Esophagus squamous epithelium (tissue), 5 donors: ENCODE results near the gene SLC38A6. TPM values are rescaled to one million over a fixed set of nuclear protein-coding genes. Genes with fewer than 3 reads are reported as not detected.

ENCODE experiments used
- DNase-seq: peaks from one replicate; lab custom pipeline; 2025; lab: John Stamatoyannopoulos, UW
- H3K27ac ChIP-seq, 4 donors: fragments of 200-600 bp; sonication (generic); one replicate each; pipeline ENCODE4 v1.5.1; 2016 to 2019; ENCODE audit warnings: mild to moderate bottlenecking in 1 of 4
- H3K27me3 ChIP-seq, 4 donors: fragments of 200-600 bp; sonication (generic); 1 replicate in 3 of 4; 2 replicates in 1 of 4; pipeline versions ENCODE4 v1.5.1 to v1.6.0; 2017 to 2021; ENCODE audit warnings: antibody characterized with exemption in 1 of 4
- H3K36me3 ChIP-seq, 3 donors: fragments of 200-600 bp; sonication (generic); one replicate each; pipeline ENCODE4 v1.5.1; 2016 to 2019
- H3K4me1 ChIP-seq, 3 donors: fragments of 200-600 bp; sonication (generic); one replicate each; pipeline ENCODE4 v1.5.1; 2017 to 2019
- H3K4me3 ChIP-seq, 4 donors: fragments of 200-600 bp; sonication (generic); 1 replicate in 3 of 4; 2 replicates in 1 of 4; pipeline ENCODE4 v1.5.1; 2016 to 2019; ENCODE audit warnings: mild to moderate bottlenecking in 2 of 4, moderate library complexity in 1 of 4
- H3K9me3 ChIP-seq, 3 donors: fragments of 200-600 bp; sonication (generic); one replicate each; pipeline ENCODE4 v1.5.1; 2016 to 2019
- CTCF ChIP-seq, 6 experiments: fragments of 450-650 bp in 4 of 6; fragments of 200-600 bp in 2 of 6; sonication (generic) in 2 of 6; IDR thresholded peaks; one replicate each; pipeline ENCODE4 v1.5.1; 2016 to 2019; ENCODE audit warnings: antibody characterized with exemption in 6 of 6, mild to moderate bottlenecking in 4 of 6, moderate library complexity in 4 of 6
- POLR2A ChIP-seq, 4 donors: fragments of 450-650 bp; IDR thresholded peaks; one replicate each; pipeline ENCODE4 v1.6.1; 2017; ENCODE audit warnings: antibody characterized with exemption in 4 of 4, mild to moderate bottlenecking in 4 of 4, moderate library complexity in 3 of 4
- WGBS, 2 donors: methylation state at CpG; one replicate each; pipeline ENCODE4 v1.1.5; 2018; 5-methylcytosine and 5-hydroxymethylcytosine counted together
- intact Hi-C: fragments of 100-400 bp; cut with DNase I; formaldehyde crosslinking; loops from one replicate; pipeline ENCODE4 v1.15.0; 2022
- total RNA-seq, 4 donors: library from RNA; depleted of rRNA; stranded (reverse); fragments of >200 nt; gene quantifications; one replicate each; pipeline ENCODE4 v1.1.0, GENCODE V29; 2016
- donor health status: DM: yes; HTN: yes; CAD: no.

Gene SLC38A6
- total RNA-seq, 4 donors from 2014 or later = 2.5 to 14.1 (median 8.1) TPM

- Histone ChIP-seq H3K36me3 (peaks cover 0 to 4% (median 0%) of the 10 kb centered on the region in 3 donors), H3K4me3 (no peak overlapping the region), H3K27ac (no peak overlapping the region), H3K9me3 (no peaks in the 10 kb centered on the region), H3K27me3 (no peaks in the 10 kb centered on the region), H3K4me1 (no peaks in the 10 kb centered on the region)
- TF ChIP-seq POLR2A (IDR thresholded peaks at IDR 0.05) (no peak), CTCF (IDR thresholded peaks at IDR 0.05) (no peak)
- no peak for DNase-seq
- 78 to 89% methylated on average over 1 of the region's 1 CpG for WGBS, 2 donors
- intact Hi-C loops = no loop called here
Measured at GRCh38 chr14:61019537-61019936, 38.5 kb downstream of the SLC38A6 start.

GRCh38 chr14:61025251-61026223, 44.5 kb downstream of the SLC38A6 start:
- intact Hi-C loops = loop anchor here (10.0 kb wide), 1 partner anchor 401 kb away; no protein-coding TSS in a partner anchor
- TF ChIP-seq CTCF (IDR thresholded peaks at IDR 0.05) (peak; percentile 69 to 91 (median 82)), POLR2A (IDR thresholded peaks at IDR 0.05) (no peak)
- no peaks in the 10 kb centered on the region for H3K4me1 ChIP-seq
- H3K27ac ChIP-seq = no peak overlapping the region
- no peaks in the 10 kb centered on the region for H3K27me3 ChIP-seq
- H3K36me3 ChIP-seq = no peaks in the 10 kb centered on the region
- WGBS, 2 donors = 47 to 49% methylated on average over 7 of the region's 7 CpGs
- no peaks in the 10 kb centered on the region for H3K9me3 ChIP-seq
- no peak for DNase-seq
- no peak overlapping the region for H3K4me3 ChIP-seq

GRCh38 chr14:61026526-61026925, 45.5 kb downstream of the SLC38A6 start:
- TF ChIP-seq CTCF (IDR thresholded peaks at IDR 0.05) (no peak), POLR2A (IDR thresholded peaks at IDR 0.05) (no peak)
- 68 to 81% methylated on average over 2 of the region's 2 CpGs for WGBS, 2 donors
- Histone ChIP-seq H3K4me1 (no peaks in the 10 kb centered on the region), H3K9me3 (no peaks in the 10 kb centered on the region), H3K27ac (no peak overlapping the region), H3K27me3 (no peaks in the 10 kb centered on the region), H3K36me3 (no peaks in the 10 kb centered on the region), H3K4me3 (no peak overlapping the region)
- no peak for DNase-seq
- intact Hi-C loops = loop anchor here (10.0 kb wide), 1 partner anchor 402 kb away; no protein-coding TSS in a partner anchor

- Histone ChIP-seq H3K4me1 (no peaks in the 10 kb centered on the region), H3K27ac (no peak overlapping the region), H3K27me3 (no peaks in the 10 kb centered on the region), H3K9me3 (no peaks in the 10 kb centered on the region), H3K36me3 (no peaks in the 10 kb centered on the region), H3K4me3 (no peak overlapping the region)
- TF ChIP-seq POLR2A (IDR thresholded peaks at IDR 0.05) (no peak), CTCF (IDR thresholded peaks at IDR 0.05) (no peak)
- no peak for DNase-seq
- intact Hi-C loops = no loop called here
Measured at GRCh38 chr14:61031026-61031425, 50.0 kb downstream of the SLC38A6 start.

GRCh38 chr14:61033054-61033453, 52.0 kb downstream of the SLC38A6 start:
- TF ChIP-seq POLR2A (IDR thresholded peaks at IDR 0.05) = no peak
- TF ChIP-seq CTCF (IDR thresholded peaks at IDR 0.05) = no peak
- H3K27me3 ChIP-seq = no peaks in the 10 kb centered on the region
- no peaks in the 10 kb centered on the region for H3K36me3 ChIP-seq
- H3K27ac ChIP-seq = no peak overlapping the region
- no peaks in the 10 kb centered on the region for H3K9me3 ChIP-seq
- intact Hi-C loops = no loop called here
- no peaks in the 10 kb centered on the region for H3K4me1 ChIP-seq
- WGBS, 2 donors = 68 to 76% methylated on average over 3 of the region's 3 CpGs
- no peak for DNase-seq
- H3K4me3 ChIP-seq = no peak overlapping the region
